HepG2 (cell line): ENCODE data around the gene PRRG3. TPM values are rescaled to one million over a fixed set of nuclear protein-coding genes. Genes with fewer than 3 reads are reported as not detected.

ENCODE experiments used
- ATAC-seq: fragments of 200-7000 bp; cut with Tn5 transposase; 3 replicates; pipeline ENCODE4 v1.9.1; 2020; ENCODE audit warnings: mild to moderate bottlenecking, moderate library complexity
- BruUV-seq: library from RNA; stranded (reverse); fragments of 400-500 nt; replicated peaks from 2 replicates; lab custom pipeline; 2021; lab: Mats Ljungman, UMichigan
- CTCF ChIA-PET: fragments of 300-600 bp; formaldehyde crosslinking; extraction: SDS; loops from one replicate; lab custom pipeline; 2021; ENCODE audit warnings: low total read pairs, inconsistent platforms, low intra/inter-chr PET ratio; lab: Yijun Ruan, JAX
- POLR2A ChIA-PET: fragments of 350-600 bp; sonication (Branson Sonifier 250); formaldehyde crosslinking; loops from one replicate; lab custom pipeline; 2020; ENCODE audit warnings: antibody characterized with exemption, inconsistent platforms; lab: Yijun Ruan, JAX
- DNase-seq: peaks from one replicate; pipeline ENCODE4 v3.0.0-alpha.2; 2015; ENCODE audit warnings: low spot score
- FAIRE-seq: peaks from 3 replicates; lab custom pipeline; 2011; peaks lifted over from hg19 to GRCh38; lab: Jason Lieb, UNC
- H2AFZ ChIP-seq: one replicate; pipeline ENCODE4 v1.6.1; 2011; ENCODE audit warnings: low read length, inconsistent platforms
- H3K27ac ChIP-seq: fragments of 300-600 bp; 3 replicates; pipeline ENCODE4 v1.8.0; 2011; ENCODE audit warnings: mixed run types, mild to moderate bottlenecking, mixed read lengths, low read length, inconsistent platforms; ENCODE audit not compliant: insufficient read depth; ENCODE audit errors: extremely low read length
- H3K27me3 ChIP-seq, 2 experiments: fragments of 200-600 bp in 1 of 2; 2 replicates in 1 of 2; 3 replicates in 1 of 2; pipeline versions ENCODE4 v1.6.0 to v1.8.0; 2011; ENCODE audit warnings: low read length in 2 of 2, mild to moderate bottlenecking in 2 of 2, moderate library complexity in 2 of 2, inconsistent platforms in 1 of 2; ENCODE audit not compliant: insufficient read depth in 2 of 2, control insufficient read depth in 1 of 2
- H3K36me3 ChIP-seq, 2 experiments: fragments of 200-600 bp in 1 of 2; replicated peaks in 1 of 2; 2 replicates in 1 of 2; 3 replicates in 1 of 2; pipeline versions ENCODE4 v1.5.1 to v1.8.0; 2011; ENCODE audit warnings: low read length in 2 of 2, inconsistent platforms in 1 of 2; ENCODE audit not compliant: insufficient read depth in 2 of 2, control insufficient read depth in 1 of 2
- H3K4me1 ChIP-seq: 2 replicates; pipeline ENCODE4 v1.5.1; 2012; ENCODE audit warnings: low read length, inconsistent platforms; ENCODE audit not compliant: insufficient read depth
- H3K4me2 ChIP-seq: 2 replicates; pipeline ENCODE4 v1.6.0; 2011; ENCODE audit warnings: low read depth, low read length, inconsistent platforms
- H3K4me3 ChIP-seq, 3 experiments: fragments of 200-600 bp in 1 of 3; sonication (generic), shearing (Covaris generic) in 1 of 3; replicated peaks in 1 of 3; 2 replicates each; pipeline ENCODE4 v1.5.1; 2011 to 2016; ENCODE audit warnings: low read length in 3 of 3, inconsistent platforms in 2 of 3, low read depth in 2 of 3, mild to moderate bottlenecking in 2 of 3, control low read depth in 1 of 3, mixed read lengths in 1 of 3; ENCODE audit not compliant: insufficient read depth in 1 of 3
- H3K79me2 ChIP-seq: one replicate; pipeline ENCODE4 v1.6.1; 2011; ENCODE audit warnings: low read length, inconsistent platforms; ENCODE audit not compliant: insufficient read depth
- H3K9ac ChIP-seq: 2 replicates; pipeline ENCODE4 v1.6.0; 2011; ENCODE audit warnings: mild to moderate bottlenecking, low read depth, low read length, inconsistent platforms; ENCODE audit not compliant: insufficient read depth
- H3K9me3 ChIP-seq: 2 replicates; pipeline ENCODE4 v1.5.1; 2012; ENCODE audit warnings: mild to moderate bottlenecking, low read length
- H4K20me1 ChIP-seq: 2 replicates; pipeline ENCODE4 v1.6.0; 2011; ENCODE audit warnings: inconsistent platforms, mild to moderate bottlenecking, low read length, moderate library complexity; ENCODE audit not compliant: insufficient read depth
- AKNA ChIP-seq: sonication (generic); formaldehyde crosslinking; IDR thresholded peaks from 2 replicates; pipeline ENCODE4 v1.4.0; 2020; ENCODE audit warnings: missing genetic modification reagents, borderline replicate concordance
- ARID2 ChIP-seq: sonication (generic); formaldehyde crosslinking; IDR thresholded peaks from 2 replicates; pipeline ENCODE4 v1.8.1; 2022; ENCODE audit warnings: mild to moderate bottlenecking, missing genetic modification reagents, borderline replicate concordance
- ASH2L ChIP-seq: fragments of 300-600, 200-600 bp; sonication (generic); IDR thresholded peaks from 2 replicates; pipeline ENCODE4 v1.7.0; 2017; ENCODE audit warnings: low read depth, mild to moderate bottlenecking, moderate library complexity, mixed read lengths, low read length; ENCODE audit not compliant: insufficient read length
- HDAC6 ChIP-seq: fragments of 200-600 bp; sonication (generic); IDR thresholded peaks from 2 replicates; pipeline ENCODE4 v1.7.0; 2017; ENCODE audit warnings: mild to moderate bottlenecking, antibody characterized with exemption, low read length, low read depth
- RFXAP ChIP-seq: sonication (generic); formaldehyde crosslinking; IDR thresholded peaks from 2 replicates; pipeline ENCODE4 v1.4.0; 2020; ENCODE audit warnings: missing genetic modification reagents, borderline replicate concordance
- SNRNP70 ChIP-seq: fragments of 200-400 bp; formaldehyde crosslinking; IDR thresholded peaks from 2 replicates; pipeline ENCODE4 v1.6.1; 2017; ENCODE audit warnings: mild to moderate bottlenecking, low read depth, low read length, moderate library complexity
- STAT5B ChIP-seq: sonication (generic); formaldehyde crosslinking; IDR thresholded peaks from 2 replicates; pipeline ENCODE4 v1.4.0; 2020; ENCODE audit warnings: missing genetic modification reagents
- ZBTB1 ChIP-seq: sonication (generic); formaldehyde crosslinking; IDR thresholded peaks from 2 replicates; pipeline ENCODE4 v1.4.0; 2020; ENCODE audit warnings: missing genetic modification reagents, borderline replicate concordance
- ZNF143 ChIP-seq: sonication (generic); formaldehyde crosslinking; IDR thresholded peaks from 2 replicates; pipeline ENCODE4 v1.4.0; 2020; ENCODE audit warnings: missing genetic modification reagents
- ZNF367 ChIP-seq: sonication (generic); formaldehyde crosslinking; IDR thresholded peaks from 2 replicates; pipeline ENCODE4 v1.4.0; 2020; ENCODE audit warnings: missing genetic modification reagents, borderline replicate concordance
- ZNF484 ChIP-seq: sonication (generic); formaldehyde crosslinking; IDR thresholded peaks from 2 replicates; pipeline ENCODE4 v1.5.1; 2020; ENCODE audit warnings: mild to moderate bottlenecking, low read depth, missing genetic modification reagents, borderline replicate concordance
- ZSCAN30 ChIP-seq: sonication (generic); formaldehyde crosslinking; IDR thresholded peaks from 2 replicates; pipeline ENCODE4 v1.5.0; 2020; ENCODE audit warnings: mild to moderate bottlenecking, missing genetic modification reagents
- WGBS: methylation state at CpG from one replicate; pipeline ENCODE4 v1.1.6; 2017; ENCODE audit warnings: low lambda C conversion rate; 5-methylcytosine and 5-hydroxymethylcytosine counted together
- in situ Hi-C: cut with HindIII; loops from 2 replicates; pipeline ENCODE4 v1.10.0; 2017; ENCODE audit warnings: low pct_unique_long_range_greater_than_20kb; ENCODE audit not compliant: extremely low pct_ligation_motif_present
- intact Hi-C: fragments of 100-400 bp; cut with micrococcal nuclease; formaldehyde crosslinking; loops from one replicate; pipeline ENCODE4 v1.10.0; 2022; ENCODE audit not compliant: unreplicated experiment
- polyA plus RNA-seq, 8 experiments: library from polyadenylated mRNA; depleted of rRNA in 3 of 8; stranded (reverse) in 7 of 8; unstranded in 1 of 8; fragments of >200 nt; fragmentation: Illumina TruSeq in 4 of 8; extraction: Trizol in 4 of 8; gene quantifications; 2 replicates each; pipeline versions ENCODE4 v1.2.1 to v1.2.3, GENCODE V29; 2011 to 2016; ENCODE audit warnings: low read depth in 4 of 8, missing spikeins in 1 of 8, mixed read lengths in 1 of 8; ENCODE audit not compliant: insufficient read depth in 1 of 8
- total RNA-seq, 5 experiments: library from RNA; depleted of rRNA; stranded (reverse); fragments of >200 nt; fragmentation: Illumina TruSeq; extraction: Trizol; gene quantifications; 2 replicates each; pipeline ENCODE4 v1.2.3, GENCODE V29; 2016; ENCODE audit warnings: low read depth in 1 of 5
- TF ChIP-seq, protein P1 (sequence below): IDR thresholded peaks from 2 replicates; pipeline ENCODE4 v1.6.1; 2016; ENCODE audit warnings: mild to moderate bottlenecking, missing biosample characterization, missing genetic modification reagents
- TF ChIP-seq, protein P2 (sequence below): sonication (generic); formaldehyde crosslinking; conservative IDR thresholded peaks from 2 replicates; pipeline ENCODE4 v1.8.1; 2023; ENCODE audit warnings: missing genetic modification reagents

The PRRG3 gene
- total and polyA plus RNA-seq, 2 of the 13 experiments (the other 11 are each of a cell fraction or from before 2014, with no cell fraction given), result not detected

DNA sequence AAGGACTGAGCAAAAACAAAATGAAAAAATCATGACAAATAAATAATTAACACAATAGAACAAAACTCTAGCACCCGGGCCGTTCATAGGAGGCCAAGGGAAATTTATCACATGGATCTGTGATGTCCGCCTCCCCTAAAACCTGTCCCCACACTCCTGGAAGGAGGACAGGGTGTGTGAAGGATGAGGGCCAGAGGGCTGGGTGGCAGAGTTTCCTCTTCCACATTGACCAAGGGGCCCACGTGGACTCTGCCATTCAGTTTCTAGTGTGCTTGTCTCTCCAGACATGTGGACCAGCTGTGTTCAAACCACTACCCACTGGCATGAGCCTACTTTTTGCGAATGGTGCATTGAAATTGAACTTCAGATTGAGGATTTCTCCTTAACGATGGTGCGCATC, 6.3 kb downstream of the PRRG3 start:
- POLR2A ChIA-PET, result no interaction called here
- CTCF ChIA-PET, result no interaction called here
- in situ Hi-C loops, result no loop called here

DNA sequence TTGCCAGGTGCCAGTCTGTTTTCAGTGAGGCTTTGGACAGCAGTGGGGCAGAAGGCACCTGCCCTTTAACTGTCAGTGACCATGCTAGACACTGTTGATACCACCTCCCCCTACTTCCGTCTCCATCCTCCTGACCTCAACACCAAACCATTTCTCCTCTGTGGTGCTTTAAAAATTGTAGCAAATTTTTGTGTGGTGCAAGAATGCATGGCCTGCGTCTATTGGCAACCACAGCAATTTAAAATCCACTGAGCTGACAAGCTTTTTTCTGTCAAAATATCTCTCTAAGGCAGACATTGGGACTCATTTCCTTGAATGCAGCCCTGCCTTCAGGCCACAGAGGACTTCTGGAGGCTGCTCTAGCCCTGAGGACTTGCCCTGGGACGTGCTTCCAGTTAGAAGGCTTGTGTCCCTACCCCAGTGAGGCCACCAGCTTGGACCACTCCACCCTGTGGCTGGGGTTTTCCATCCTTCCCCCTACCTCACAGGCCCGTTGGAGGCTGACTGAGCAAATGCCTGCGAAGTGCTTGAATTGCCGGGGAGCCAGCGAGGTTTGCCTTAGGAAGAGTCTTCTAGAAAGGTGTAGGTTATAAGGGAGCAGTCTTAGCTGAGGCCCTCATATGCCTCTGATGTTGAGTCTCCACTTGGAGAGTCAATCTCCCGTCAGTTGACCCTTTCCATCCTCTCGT, 6.9 kb downstream of the PRRG3 start:
- in situ Hi-C loops, result no loop called here
- Histone ChIP-seq H3K4me2 (no peak overlapping the region), H3K4me3 (no peak overlapping the region), H3K27me3 (no peaks in the 10 kb centered on the region; a peak in 1 of 5 replicates), H4K20me1 (no peaks in the 10 kb centered on the region), H3K9ac (no peak overlapping the region), H3K27ac (no peak overlapping the region), H3K4me1 (no peaks in the 10 kb centered on the region), H3K79me2 (no peaks in the 10 kb centered on the region), H3K36me3 (no peaks in the 10 kb centered on the region), H2AFZ (no peak overlapping the region), H3K9me3 (no peaks in the 10 kb centered on the region)
- whole genome bisulfite sequencing, result 13% methylated on average over 3 of the region's 9 CpGs
- ATAC-seq (no peak), DNase-seq (no peak), FAIRE-seq (no peak)
- POLR2A ChIA-PET, result no interaction called here
- CTCF ChIA-PET, result no interaction called here
- BruUV-seq, result no TSS peak
- intact Hi-C loops, result no loop called here
- no peak for TF ChIP-seq ARID2 (CRISPR knock-in tag)
- TF ChIP-seq ZSCAN30 (CRISPR knock-in tag), result no peak
- TF ChIP-seq STAT5B (CRISPR knock-in tag), result no peak
- TF ChIP-seq, protein P1, sequence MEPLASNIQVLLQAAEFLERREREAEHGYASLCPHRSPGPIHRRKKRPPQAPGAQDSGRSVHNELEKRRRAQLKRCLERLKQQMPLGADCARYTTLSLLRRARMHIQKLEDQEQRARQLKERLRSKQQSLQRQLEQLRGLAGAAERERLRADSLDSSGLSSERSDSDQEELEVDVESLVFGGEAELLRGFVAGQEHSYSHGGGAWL (CRISPR knock-in tag), result no peak
- no peak for TF ChIP-seq ZNF143 (CRISPR knock-in tag)
- TF ChIP-seq AKNA, result no peak
- TF ChIP-seq HDAC6, result no peak
- no peak for TF ChIP-seq ASH2L
- TF ChIP-seq, protein P2, sequence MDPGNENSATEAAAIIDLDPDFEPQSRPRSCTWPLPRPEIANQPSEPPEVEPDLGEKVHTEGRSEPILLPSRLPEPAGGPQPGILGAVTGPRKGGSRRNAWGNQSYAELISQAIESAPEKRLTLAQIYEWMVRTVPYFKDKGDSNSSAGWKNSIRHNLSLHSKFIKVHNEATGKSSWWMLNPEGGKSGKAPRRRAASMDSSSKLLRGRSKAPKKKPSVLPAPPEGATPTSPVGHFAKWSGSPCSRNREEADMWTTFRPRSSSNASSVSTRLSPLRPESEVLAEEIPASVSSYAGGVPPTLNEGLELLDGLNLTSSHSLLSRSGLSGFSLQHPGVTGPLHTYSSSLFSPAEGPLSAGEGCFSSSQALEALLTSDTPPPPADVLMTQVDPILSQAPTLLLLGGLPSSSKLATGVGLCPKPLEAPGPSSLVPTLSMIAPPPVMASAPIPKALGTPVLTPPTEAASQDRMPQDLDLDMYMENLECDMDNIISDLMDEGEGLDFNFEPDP (CRISPR knock-in tag), result no peak

More for the DNA sequence above, 6.3 kb downstream of the PRRG3 start:
- WGBS, result 89% methylated on average over 4 of the region's 7 CpGs
- H3K27ac ChIP-seq, result no peak overlapping the region
- no peaks in the 10 kb centered on the region for H3K79me2 ChIP-seq
- H3K4me1 ChIP-seq, result no peaks in the 10 kb centered on the region
- no peak overlapping the region for H3K4me3 ChIP-seq
- DNase-seq (no peak), FAIRE-seq (no peak), ATAC-seq (no peak)
- intact Hi-C loops, result no loop called here
- no peak overlapping the region for H2AFZ ChIP-seq
- no peaks in the 10 kb centered on the region for H4K20me1 ChIP-seq
- no peak for TF ChIP-seq SNRNP70
- TF ChIP-seq ZNF367 (CRISPR knock-in tag), result no peak
- no peak for TF ChIP-seq RFXAP (CRISPR knock-in tag)
- TF ChIP-seq ZBTB1, result no peak
- no peak for TF ChIP-seq ZNF484 (CRISPR knock-in tag)
- H3K4me2 ChIP-seq, result no peak overlapping the region
- BruUV-seq, result no TSS peak
- no peaks in the 10 kb centered on the region for H3K9me3 ChIP-seq
- H3K36me3 ChIP-seq, result no peaks in the 10 kb centered on the region
- no peak overlapping the region for H3K9ac ChIP-seq
- H3K27me3 ChIP-seq, result no peaks in the 10 kb centered on the region; a peak in 1 of 5 replicates
